Fibroblast of lung (primary cell): ENCODE measurements around the gene SLC37A1. TPM values are rescaled to one million over a fixed set of nuclear protein-coding genes. Genes with fewer than 3 reads are reported as not detected.

Experiments used
- DNase-seq, 2 donors: peaks; one replicate each; pipeline versions ENCODE4 v3.0.0 to v3.0.0-alpha.2; 2010; ENCODE audit warnings: low read depth in 2 of 2
- H2AFZ ChIP-seq: 2 replicates; pipeline ENCODE4 v1.5.1; 2012; ENCODE audit warnings: low read length, control low read depth, inconsistent platforms
- H3K27ac ChIP-seq: 2 replicates; pipeline ENCODE4 v1.5.1; 2011; ENCODE audit warnings: low read length, control low read depth; ENCODE audit not compliant: insufficient read depth
- H3K27me3 ChIP-seq: 2 replicates; pipeline ENCODE4 v1.5.1; 2011; ENCODE audit warnings: mild to moderate bottlenecking, low read length; ENCODE audit not compliant: control insufficient read depth, insufficient read depth
- H3K36me3 ChIP-seq: 2 replicates; pipeline ENCODE4 v1.5.1; 2011; ENCODE audit warnings: low read length; ENCODE audit not compliant: control insufficient read depth, insufficient read depth
- H3K4me1 ChIP-seq: 2 replicates; pipeline ENCODE4 v1.5.1; 2011; ENCODE audit warnings: low read length; ENCODE audit not compliant: control insufficient read depth, insufficient read depth; ENCODE audit errors: extremely low read depth
- H3K4me2 ChIP-seq: 2 replicates; pipeline ENCODE4 v1.5.1; 2011; ENCODE audit warnings: low read length, control low read depth; ENCODE audit not compliant: insufficient read depth; ENCODE audit errors: extremely low read depth
- H3K4me3 ChIP-seq, 4 experiments: fragments of 200-600 bp in 1 of 4; sonication (generic) in 1 of 4; replicated peaks in 1 of 4; 2 replicates each; pipeline ENCODE4 v1.5.1; 2011 to 2016; ENCODE audit warnings: low read length in 4 of 4, low read depth in 3 of 4, mild to moderate bottlenecking in 3 of 4, control low read depth in 2 of 4, inconsistent platforms in 1 of 4, mixed read lengths in 1 of 4; ENCODE audit not compliant: insufficient read depth in 1 of 4; ENCODE audit errors: control extremely low read depth in 1 of 4
- H3K79me2 ChIP-seq: 2 replicates; pipeline ENCODE4 v1.5.1; 2012; ENCODE audit warnings: mild to moderate bottlenecking, low read length, inconsistent platforms; ENCODE audit not compliant: control insufficient read depth, insufficient read depth
- H3K9ac ChIP-seq: 2 replicates; pipeline ENCODE4 v1.5.1; 2011; ENCODE audit warnings: mild to moderate bottlenecking, low read length, control low read depth; ENCODE audit not compliant: insufficient read depth
- H3K9me3 ChIP-seq: 2 replicates; pipeline ENCODE4 v1.5.1; 2012; ENCODE audit warnings: low read depth, low read length; ENCODE audit not compliant: control insufficient read depth, insufficient read depth
- H4K20me1 ChIP-seq: 2 replicates; pipeline ENCODE4 v1.5.1; 2011; ENCODE audit warnings: low read length; ENCODE audit not compliant: control insufficient read depth, insufficient read depth; ENCODE audit errors: extremely low read depth
- EZH2 ChIP-seq: IDR thresholded peaks from 2 replicates; pipeline ENCODE4 v1.5.1; 2012; ENCODE audit warnings: low read length, control low read depth, mild to moderate bottlenecking; ENCODE audit errors: missing control alignments
- polyA plus RNA-seq, 2 donors: library from polyadenylated mRNA; depleted of rRNA in 1 of 2; stranded (reverse) in 1 of 2; unstranded in 1 of 2; fragments of >200 nt; gene quantifications; 2 replicates each; pipeline ENCODE4 v1.2.1, GENCODE V29; 2011 to 2012; ENCODE audit warnings: missing spikeins in 1 of 2
- total RNA-seq: library from RNA; depleted of rRNA; stranded (reverse); fragments of >200 nt; gene quantifications from 2 replicates; pipeline ENCODE4 v1.2.1, GENCODE V29; 2014
- TF ChIP-seq, protein P1 (sequence below), 2 donors: IDR thresholded peaks in 1 of 2; conservative IDR thresholded peaks in 1 of 2; 1 replicate in 1 of 2; 2 replicates in 1 of 2; pipeline ENCODE4 v1.5.1; 2011 to 2012; ENCODE audit warnings: low read length in 2 of 2, control low read depth in 1 of 2, inconsistent platforms in 1 of 2, low read depth in 1 of 2, mild to moderate bottlenecking in 1 of 2

The SLC37A1 gene
- total and polyA plus RNA-seq, 2 donors (not counting 1 experiment from before 2014, with no cell fraction given), result 0.42 to 6.4 TPM

DNA sequence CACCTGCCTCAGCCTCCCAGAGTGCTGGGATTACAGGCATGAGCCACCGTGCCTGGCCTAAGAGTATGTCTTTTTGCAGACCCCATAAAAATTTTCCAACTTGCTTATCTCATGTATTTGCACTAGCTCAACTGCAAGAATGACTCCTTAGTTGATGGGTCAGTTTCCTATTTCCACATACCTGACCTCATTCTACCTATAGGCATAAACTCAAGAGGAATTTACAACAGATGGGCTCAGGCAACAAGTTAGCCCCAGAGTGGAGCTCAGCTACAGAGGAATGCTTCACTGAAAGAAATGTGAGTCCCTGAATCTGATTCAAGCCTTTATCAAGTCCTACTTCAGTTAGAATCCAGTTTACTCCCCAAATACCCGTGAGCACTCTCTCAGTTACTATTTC is 5.3 kb upstream of the SLC37A1 start:
- no peaks in the 10 kb centered on the region for H3K9me3 ChIP-seq
- H3K36me3 ChIP-seq, result no peaks in the 10 kb centered on the region
- no peak for DNase-seq
- no peaks in the 10 kb centered on the region for H3K4me1 ChIP-seq
- TF ChIP-seq, protein P1, sequence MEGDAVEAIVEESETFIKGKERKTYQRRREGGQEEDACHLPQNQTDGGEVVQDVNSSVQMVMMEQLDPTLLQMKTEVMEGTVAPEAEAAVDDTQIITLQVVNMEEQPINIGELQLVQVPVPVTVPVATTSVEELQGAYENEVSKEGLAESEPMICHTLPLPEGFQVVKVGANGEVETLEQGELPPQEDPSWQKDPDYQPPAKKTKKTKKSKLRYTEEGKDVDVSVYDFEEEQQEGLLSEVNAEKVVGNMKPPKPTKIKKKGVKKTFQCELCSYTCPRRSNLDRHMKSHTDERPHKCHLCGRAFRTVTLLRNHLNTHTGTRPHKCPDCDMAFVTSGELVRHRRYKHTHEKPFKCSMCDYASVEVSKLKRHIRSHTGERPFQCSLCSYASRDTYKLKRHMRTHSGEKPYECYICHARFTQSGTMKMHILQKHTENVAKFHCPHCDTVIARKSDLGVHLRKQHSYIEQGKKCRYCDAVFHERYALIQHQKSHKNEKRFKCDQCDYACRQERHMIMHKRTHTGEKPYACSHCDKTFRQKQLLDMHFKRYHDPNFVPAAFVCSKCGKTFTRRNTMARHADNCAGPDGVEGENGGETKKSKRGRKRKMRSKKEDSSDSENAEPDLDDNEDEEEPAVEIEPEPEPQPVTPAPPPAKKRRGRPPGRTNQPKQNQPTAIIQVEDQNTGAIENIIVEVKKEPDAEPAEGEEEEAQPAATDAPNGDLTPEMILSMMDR (conservative IDR thresholded peaks at IDR 0.05 in 1 of 2, IDR thresholded peaks at IDR 0.05 in 1 of 2; ENCODE audit: low read depth in 1 of 2, low read length in 2 of 2), result no peak
- no peak for TF ChIP-seq EZH2
- H3K27ac ChIP-seq, result no peak overlapping the region
- H2AFZ ChIP-seq, result no peak overlapping the region
- no peak overlapping the region for H3K4me2 ChIP-seq
- no peaks in the 10 kb centered on the region for H3K79me2 ChIP-seq
- H3K9ac ChIP-seq, result no peak overlapping the region
- H3K27me3 ChIP-seq, result peaks cover 2% of the 10 kb centered on the region
- H3K4me3 ChIP-seq, result no peak overlapping the region
- H4K20me1 ChIP-seq, result no peaks in the 10 kb centered on the region

DNA sequence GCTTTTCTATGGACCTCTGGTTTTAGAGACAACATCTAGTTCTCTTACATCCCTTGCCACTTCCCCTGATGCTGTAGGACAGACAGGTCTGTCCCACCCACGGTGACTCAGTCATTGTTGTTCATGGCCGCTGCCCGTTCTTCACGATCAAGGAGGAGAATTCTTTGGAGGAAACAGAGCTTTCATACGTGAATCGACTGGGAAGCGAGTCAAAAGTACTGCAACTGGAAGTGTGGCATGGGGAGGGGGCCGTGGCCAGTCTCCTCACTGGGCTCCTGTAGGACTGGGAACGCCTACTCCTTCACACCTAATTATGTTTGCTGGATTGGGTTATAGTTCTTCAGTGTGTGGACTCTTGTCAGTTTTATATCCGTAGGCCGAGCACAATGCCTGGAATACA is 4.4 kb upstream of the SLC37A1 start:
- Histone ChIP-seq H3K4me2 (no peak overlapping the region), H3K27me3 (peaks cover 2% of the 10 kb centered on the region), H3K36me3 (no peaks in the 10 kb centered on the region), H3K9ac (no peak overlapping the region), H3K4me3 (no peak overlapping the region), H3K9me3 (no peaks in the 10 kb centered on the region), H3K4me1 (no peaks in the 10 kb centered on the region), H3K79me2 (no peaks in the 10 kb centered on the region), H2AFZ (no peak overlapping the region), H4K20me1 (no peaks in the 10 kb centered on the region), H3K27ac (no peak overlapping the region)
- peak in 1 of 2 donors; percentile 20 for DNase-seq
- TF ChIP-seq, protein P1 (conservative IDR thresholded peaks at IDR 0.05 in 1 of 2, IDR thresholded peaks at IDR 0.05 in 1 of 2; ENCODE audit: low read depth in 1 of 2, low read length in 2 of 2), result no peak
- TF ChIP-seq EZH2, result no peak

DNA sequence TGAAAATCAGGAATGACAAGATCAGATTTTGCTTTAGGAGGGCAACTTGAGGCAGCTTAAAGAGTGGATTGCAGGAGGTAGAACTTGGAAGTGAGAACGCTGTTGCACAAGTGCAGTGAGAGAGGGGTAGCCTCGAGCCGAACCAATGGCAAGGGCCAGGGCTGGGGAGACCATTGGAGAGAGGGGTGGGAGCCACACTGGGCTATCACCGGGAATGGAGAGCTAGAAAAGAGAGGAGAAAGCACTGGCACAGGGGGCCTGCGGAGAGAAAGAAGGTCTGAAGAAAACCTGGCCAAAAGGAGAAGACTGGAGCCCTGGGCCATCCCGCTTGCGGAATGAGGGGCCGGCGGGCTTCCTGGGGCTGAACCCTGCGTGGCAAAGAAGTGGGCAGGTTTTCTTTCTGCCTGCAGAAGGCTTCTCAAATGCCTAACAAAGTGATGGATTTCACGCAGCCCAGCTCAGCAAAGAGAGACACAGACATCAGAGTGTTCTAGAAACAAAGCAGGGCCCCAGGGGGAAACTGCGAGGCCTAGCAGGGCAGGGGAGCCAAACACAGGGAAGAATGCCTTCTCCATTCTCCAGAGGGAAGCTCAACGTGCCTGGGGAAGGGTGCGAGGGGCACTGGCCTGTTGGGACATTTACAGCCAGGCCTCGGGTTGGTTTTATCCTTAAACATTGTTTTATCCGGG is 1.2 kb upstream of the SLC37A1 start:
- Histone ChIP-seq H3K27ac (no peak overlapping the region), H3K4me2 (no peak overlapping the region), H3K36me3 (no peaks in the 10 kb centered on the region), H3K9ac (no peak overlapping the region), H3K27me3 (no peaks in the 10 kb centered on the region), H3K4me3 (no peak overlapping the region), H3K79me2 (no peaks in the 10 kb centered on the region), H4K20me1 (no peaks in the 10 kb centered on the region), H3K4me1 (no peaks in the 10 kb centered on the region), H3K9me3 (no peaks in the 10 kb centered on the region), H2AFZ (no peak overlapping the region)
- TF ChIP-seq, protein P1 (conservative IDR thresholded peaks at IDR 0.05 in 1 of 2, IDR thresholded peaks at IDR 0.05 in 1 of 2; ENCODE audit: low read depth in 1 of 2, low read length in 2 of 2), result no peak
- no peak for TF ChIP-seq EZH2
- DNase-seq, result no peak
